CD4-positive, alpha-beta T cell treated with Interleukin-10 for 1 hour (primary cell): Measurements from ENCODE around the gene PSPC1.
"Not testable (repeated sequence)": the region's sequence is repeated elsewhere in the genome, so short reads cannot be mapped to it uniquely, and the experiment has no call there.

Source experiments
- DNase-seq: peaks from one replicate; pipeline ENCODE4 v3.0.0-alpha.2; 2020

Gene PSPC1

DNA sequence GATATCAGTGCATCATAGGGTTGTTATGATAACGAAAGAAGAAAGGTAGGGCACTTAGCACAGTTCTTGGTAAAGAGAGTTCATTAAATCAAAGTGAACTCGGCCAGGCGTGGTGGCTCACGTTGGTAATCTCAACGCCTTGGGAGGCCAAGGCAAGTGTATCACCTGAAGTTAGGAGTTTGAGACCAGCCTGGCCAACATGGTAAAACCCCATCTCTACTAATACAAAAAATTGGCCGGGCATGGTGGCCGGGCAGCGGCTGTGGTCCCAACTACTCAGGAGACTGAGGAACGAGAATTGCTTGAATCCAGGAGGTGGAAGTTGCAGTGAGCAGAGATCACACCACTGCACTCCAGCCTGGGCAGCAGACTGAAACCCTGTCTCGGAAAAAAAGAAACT is 19.1 kb downstream of the PSPC1 start:
- no peak for DNase-seq

DNA sequence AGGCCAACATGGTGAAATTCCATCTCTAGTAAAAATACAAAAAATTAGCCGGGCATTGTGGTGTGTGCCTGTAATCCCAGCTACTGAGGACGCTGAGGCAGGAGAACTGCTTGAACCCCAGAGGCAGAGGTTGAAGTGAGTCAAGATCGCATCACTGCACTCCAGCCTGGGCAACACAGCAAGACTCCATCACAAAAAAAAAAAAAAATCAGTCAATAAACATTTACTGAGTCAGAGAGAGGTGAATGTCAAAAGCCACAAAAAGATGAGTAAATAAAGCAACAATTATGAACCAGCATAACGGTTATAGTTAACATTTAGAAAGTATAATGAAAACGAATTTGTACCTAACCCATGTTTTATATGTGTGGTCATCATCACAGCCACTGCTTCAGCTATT is 23.1 kb downstream of the PSPC1 start:
- DNase-seq: no peak

DNA sequence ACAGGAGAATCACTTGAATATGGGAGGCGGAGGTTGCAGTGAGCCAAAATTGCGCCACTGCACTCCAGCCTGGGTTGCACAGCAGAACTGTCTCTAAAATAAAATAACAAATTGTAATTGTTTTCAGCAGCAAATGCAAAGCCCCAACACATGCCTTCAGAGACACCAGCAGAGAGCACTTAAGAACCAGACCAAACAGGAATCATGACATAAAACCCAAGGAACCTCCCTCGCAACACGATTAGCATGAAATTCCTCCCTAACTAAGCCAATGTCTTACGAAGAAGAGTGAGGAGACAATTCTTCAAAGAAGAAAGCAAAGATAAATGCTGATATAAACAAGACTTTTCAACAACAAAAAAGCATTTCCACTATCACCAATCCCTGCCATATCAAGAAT is 40.1 kb downstream of the PSPC1 start:
- no peak for DNase-seq

DNA sequence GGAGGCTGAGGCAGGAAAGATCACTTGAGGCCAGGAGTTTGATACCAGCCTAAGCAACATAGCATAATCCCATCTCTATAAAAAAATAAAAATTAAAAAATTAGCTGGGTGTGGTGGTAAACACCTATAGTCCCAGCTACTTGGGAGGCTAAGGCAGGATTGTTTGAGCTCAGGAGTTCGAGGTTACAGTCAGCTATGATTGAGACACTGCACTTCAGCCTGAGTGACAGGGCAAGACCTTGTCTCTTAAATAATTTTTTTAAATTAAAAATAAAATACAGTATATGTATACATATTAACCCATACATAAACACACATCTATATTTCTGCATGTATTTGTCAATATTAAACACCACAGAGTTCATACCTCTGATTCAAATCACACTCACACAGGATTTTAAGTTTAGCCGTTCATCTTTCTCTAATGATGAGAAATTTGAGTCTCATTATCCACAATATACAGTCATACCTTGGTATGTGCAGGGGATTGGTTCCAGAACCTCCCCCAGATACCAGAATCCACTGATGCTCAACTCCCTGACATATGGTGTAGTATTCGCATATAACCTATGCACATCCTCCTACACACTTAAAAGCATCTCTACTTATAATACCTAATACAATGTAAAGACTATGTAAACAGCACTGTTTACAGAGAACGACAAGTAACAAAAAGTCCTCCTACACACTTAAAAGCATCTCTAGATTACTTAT is 44.7 kb downstream of the PSPC1 start:
- no peak for DNase-seq

- no peak for DNase-seq
These were observed 56.1 kb downstream of the PSPC1 start for GRCh38 chr13:19726611-19727010.

DNA sequence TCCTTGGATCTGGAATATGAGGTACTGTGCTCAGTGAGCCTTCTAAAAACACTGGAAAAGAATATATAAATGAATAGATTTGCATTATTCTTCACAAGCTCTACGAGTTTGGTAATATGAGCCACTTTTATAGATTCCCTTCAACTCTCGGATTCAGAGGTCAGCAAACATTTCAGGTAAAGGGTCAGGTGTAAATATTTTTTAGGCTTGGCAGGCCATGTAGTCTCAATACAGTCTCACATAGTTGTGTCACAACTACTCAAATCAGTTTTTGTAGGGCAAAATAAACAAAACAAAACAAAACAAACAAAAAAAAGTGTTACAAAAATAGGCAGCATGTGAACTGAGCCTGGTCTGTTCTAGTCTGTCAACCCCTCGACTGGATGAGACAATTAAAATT is 57.4 kb downstream of the PSPC1 start:
- no peak for DNase-seq

DNA sequence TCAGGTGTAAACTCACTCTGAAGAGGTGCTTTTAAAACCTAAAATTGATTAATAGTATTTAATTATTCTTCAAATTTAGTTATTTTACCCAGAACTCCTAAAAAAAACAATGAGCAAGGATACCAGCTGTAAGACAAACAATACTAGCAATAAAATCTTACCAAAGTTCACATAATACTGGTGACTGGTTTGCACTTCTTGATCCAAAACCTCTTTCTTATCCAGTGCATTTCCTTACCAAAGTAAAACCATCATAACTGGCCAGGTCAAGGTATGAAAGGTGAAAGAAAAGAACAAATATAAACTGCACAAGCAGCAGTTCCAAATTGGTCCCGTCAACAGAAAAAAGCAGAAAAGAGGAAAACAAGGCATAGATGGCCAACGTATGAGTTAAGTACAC is 62.7 kb downstream of the PSPC1 start:
- DNase-seq: no peak

DNA sequence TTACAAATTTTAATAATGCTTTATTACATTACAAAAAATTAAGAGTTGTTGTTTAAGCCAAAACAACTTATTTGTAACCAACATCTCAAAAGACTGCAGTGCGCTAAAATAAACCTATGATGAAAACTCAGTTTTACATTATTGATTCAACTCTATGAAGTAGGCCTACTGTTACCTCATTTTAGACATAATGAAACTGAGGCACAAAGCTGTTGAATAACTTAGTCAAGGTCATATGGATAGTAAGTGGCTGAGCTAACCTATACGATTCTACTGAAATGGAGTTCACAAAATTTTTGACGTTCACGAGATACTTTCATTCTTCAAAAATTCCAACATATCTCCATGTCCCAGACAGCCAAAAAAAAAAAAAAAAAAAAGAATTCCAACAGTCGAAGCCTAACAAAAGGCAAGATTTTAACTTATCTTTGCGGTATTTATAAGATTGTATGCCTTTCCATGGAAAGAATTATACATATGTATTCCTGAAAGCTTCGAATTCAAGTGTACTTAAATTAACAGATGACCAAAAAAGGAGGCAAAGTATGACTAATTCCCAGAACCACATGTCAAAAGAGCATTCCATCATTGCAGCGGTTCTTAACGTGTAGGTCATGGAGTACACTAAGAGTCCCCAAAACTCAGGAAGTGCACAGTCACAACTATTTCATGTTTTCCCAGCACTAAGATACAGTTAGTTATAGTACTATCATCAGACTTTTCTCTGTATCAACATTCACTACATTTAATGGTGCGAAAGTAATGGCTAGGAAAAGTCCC is 69.4 kb downstream of the PSPC1 start:
- DNase-seq: no peak

DNA sequence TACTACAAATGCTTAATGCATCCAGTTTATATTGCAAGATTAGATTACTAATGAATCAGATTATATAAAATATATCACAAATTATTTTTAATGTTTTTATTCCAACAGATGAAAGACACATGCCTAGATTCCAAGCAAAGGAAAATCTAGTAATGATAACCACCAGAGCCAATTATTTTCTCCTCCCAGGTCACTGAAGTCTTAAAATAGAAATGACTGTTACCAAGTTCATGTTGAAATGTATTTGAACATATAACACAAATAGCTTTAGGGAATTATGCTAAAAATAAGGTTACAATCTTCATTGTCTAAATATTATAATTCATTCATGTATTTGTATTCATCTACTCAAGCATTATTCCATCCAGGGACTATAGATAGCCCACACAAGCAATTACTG is 73.0 kb downstream of the PSPC1 start:
- DNase-seq: not testable (repeated sequence)

DNA sequence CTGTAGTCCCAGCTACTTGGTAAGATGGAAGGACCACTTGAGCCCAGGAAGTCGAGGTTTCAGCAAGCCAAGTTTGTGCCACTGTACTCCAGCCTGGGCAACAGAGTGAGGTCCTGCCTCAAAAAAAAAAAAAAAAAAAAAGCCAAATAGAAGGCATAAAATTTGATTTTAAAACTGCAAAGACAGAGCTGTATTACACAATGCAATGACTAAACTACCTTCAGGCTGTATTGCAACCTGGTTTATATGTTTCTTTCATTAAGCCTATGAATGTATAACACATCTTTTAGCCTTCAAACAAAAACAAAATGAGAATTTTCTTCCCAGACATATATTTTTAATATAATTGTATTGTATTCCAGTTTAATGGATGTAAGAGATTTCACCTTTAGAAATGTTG is 73.7 kb downstream of the PSPC1 start:
- DNase-seq: not testable (repeated sequence)

DNA sequence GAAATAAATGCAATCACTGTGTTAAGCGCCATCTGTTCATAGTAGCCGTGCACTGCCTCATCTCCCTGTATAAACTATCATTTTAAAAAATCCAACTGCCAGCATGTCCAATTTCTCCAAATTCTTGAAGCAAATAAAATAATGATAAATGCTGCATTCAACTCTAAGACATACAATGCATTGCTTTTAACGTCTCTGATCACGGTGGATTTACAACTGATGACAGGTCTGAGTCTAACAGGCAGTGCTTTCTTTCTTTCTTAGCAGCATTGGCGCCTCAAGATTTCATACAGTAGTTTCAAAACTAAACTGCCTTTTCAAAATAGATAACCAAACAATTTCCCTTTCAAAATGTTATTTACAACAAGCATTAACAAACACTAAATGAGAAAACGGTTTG is 78.5 kb downstream of the PSPC1 start:
- not testable (repeated sequence) for DNase-seq

DNA sequence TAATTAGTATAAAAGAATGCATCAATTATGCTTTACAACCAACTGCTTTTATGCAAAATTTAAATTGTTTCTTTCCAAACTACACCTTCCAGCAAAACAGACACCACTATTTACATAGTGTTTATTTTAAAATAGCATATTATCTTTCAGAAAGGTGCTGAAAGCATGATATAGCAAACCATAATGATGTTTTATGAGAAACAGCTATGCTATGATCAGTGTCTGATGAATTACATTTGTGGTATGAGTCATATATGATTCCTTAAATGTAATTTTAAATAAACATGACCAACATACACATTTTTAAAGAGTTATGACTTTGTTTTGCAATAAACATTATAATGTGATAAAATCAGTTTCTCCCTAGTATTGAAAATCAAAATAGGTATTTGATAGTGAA is 81.1 kb downstream of the PSPC1 start:
- not testable (repeated sequence) for DNase-seq

GRCh38 chr13:19700963-19701362 is 81.8 kb downstream of the PSPC1 start:
- DNase-seq: not testable (repeated sequence)

GRCh38 chr13:19695829-19696228 is 86.9 kb downstream of the PSPC1 start:
- no peak for DNase-seq

GRCh38 chr13:19695428-19695827 is 87.3 kb downstream of the PSPC1 start:
- DNase-seq: no peak

GRCh38 chr13:19691447-19691846 is 91.3 kb downstream of the PSPC1 start:
- not testable (repeated sequence) for DNase-seq

- no peak for DNase-seq
These were observed 97.3 kb downstream of the PSPC1 start for GRCh38 chr13:19685437-19685836.

DNA sequence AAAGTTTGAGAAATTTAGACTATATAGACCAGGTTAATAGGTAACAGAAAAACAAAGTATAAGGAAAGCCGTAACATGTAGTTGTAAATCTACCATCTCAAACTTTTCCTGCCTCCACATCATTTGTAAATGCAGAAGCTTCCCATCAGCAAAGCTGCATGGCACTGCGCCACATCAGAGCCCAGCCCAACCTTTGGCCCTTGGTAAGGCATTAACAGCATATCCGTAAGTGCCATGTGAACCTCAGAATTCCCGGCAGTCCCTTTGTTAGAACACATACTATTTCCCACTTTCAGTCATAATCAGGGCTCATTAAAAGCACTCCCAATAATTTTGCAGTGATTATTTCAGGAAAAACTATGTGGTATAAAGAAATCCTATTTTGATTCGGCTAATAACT is 97.7 kb downstream of the PSPC1 start:
- no peak for DNase-seq

- DNase-seq: no peak
These were observed 101.2 kb downstream of the PSPC1 start for GRCh38 chr13:19681517-19681916.

GRCh38 chr13:19680751-19681150 is 102.0 kb downstream of the PSPC1 start:
- no peak for DNase-seq

- no peak for DNase-seq
These were observed 106.6 kb downstream of the PSPC1 start for GRCh38 chr13:19676168-19676567.

DNA sequence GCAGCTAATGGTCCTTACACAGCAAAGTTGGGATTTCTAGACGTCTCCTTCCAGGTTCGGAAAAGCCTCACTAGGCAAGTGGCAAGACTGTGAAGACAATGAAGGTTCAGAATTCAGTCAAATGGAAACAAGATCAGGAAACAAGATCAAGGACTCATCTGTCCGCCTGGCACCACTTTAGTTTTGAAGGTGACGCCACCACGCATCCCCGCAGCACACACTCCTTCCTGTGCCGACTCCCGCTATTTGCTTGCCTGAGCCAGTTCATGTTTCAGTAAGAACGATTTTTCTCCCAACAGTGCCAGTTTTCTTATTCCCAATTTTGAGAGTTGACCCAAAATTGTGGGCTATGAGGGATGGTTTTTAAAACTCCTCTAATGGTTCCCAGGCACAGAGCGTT is 107.8 kb downstream of the PSPC1 start:
- no peak for DNase-seq

- no peak for DNase-seq
These were observed 109.0 kb downstream of the PSPC1 start for GRCh38 chr13:19673473-19674430.
